GM21423 (cell line): ENCODE results near the gene GABRB2.
"Not testable (repeated sequence)": the region's sequence is repeated elsewhere in the genome, so short reads cannot be mapped to it uniquely, and the experiment has no call there.

Source experiments
- ATAC-seq: cut with Tn5 transposase; IDR thresholded peaks from one replicate; pipeline ENCODE4 v1.9.1; 2021; ENCODE audit warnings: mild to moderate bottlenecking, moderate library complexity; ENCODE audit not compliant: unreplicated experiment

Gene GABRB2

DNA sequence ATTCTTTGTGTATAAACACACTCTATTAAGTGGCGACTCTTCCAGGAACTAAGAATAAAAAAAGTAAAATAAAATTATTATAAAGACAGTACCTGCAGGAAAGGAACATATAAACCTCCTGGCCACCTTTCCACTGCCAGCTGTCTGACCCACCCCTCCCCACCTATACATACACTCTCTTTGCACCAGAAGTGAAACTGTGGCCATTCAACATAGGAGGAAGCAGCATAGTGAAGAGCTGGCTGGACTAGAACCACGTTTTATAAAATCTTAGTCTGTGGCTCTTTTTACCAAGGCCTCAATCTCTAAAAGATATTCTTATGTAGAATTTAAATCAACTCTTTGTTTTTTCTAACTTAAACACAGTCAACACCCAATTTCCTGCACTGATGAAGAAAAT lies 289.6 kb downstream of the GABRB2 start:
- ATAC-seq: no peak

DNA sequence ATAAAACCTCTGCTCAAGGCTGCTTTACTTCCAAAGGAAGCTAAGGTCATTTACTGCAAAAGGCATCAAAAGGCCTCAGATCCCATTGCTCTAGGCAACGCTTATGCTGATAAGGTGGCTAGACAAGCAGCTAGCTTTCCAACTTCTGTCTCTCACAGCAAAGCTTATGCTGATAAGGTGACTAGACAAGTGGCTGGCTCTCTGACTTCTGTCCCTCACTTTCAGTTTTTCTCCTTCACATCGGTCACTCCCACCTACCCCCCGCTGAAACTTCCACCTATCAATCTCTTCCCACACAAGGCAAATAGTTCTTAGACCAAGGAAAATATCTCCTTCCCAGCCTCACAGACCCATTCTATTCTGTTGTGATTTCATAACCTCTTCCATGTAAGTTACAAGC lies 293.6 kb downstream of the GABRB2 start:
- not testable (repeated sequence) for ATAC-seq

DNA sequence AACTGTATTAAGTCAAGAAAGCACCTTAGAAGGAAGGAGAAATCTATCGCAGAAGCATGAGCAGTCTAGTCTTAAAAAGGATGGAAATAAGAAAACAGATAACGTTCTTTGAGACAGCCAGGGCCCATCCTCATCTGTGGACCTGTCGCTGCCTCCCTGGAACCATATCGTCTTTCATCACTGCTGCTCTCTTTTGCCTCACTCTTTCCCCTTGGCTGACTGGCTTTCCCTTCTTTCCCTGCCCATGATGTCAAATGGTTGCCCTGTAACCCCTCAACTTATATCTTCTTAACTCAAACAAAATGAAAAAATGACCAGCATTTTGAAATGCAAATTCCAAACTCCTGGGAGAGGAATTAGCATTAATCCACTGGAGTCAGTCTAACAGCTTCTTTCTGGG lies 299.8 kb downstream of the GABRB2 start:
- no peak for ATAC-seq

DNA sequence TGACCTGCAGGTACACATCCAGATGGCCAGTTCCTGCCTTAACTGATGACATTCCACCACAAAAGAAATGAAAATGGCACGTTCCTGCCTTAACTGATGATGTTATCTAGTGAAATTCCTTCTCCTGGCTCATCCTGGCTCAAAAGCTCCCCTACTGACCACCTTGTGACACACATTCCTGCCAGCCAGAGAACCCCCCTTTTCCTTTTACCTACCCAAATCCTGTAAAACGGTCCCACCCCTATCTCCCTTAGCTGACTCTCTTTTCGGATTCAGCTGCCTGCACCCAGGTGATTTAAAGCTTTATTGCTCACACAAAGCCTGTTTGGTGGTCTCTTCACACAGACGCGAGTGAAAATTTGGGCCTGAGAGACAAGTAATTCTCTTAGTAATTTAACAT lies 300.7 kb downstream of the GABRB2 start:
- ATAC-seq: not testable (repeated sequence)
